Trophoblast cell (in vitro differentiated cells and primary cell): ENCODE data around the gene RPN2.
A peak's percentile ranks its signal among the peaks of the same experiment; 100 is the strongest.

Source experiments
- DNase-seq, 2 donors: peaks; one replicate each; pipeline ENCODE4 v3.0.0-alpha.2; 2016
- H2AFZ ChIP-seq: 2 replicates; pipeline ENCODE4 v1.6.1; 2013; ENCODE audit warnings: low read length, moderate library complexity, mild to moderate bottlenecking; ENCODE audit not compliant: insufficient read depth, poor library complexity
- H2AK5ac ChIP-seq: 2 replicates; pipeline ENCODE4 v1.6.1; 2013; ENCODE audit warnings: mild to moderate bottlenecking, low read length
- H2BK120ac ChIP-seq: 2 replicates; pipeline ENCODE4 v1.6.1; 2013; ENCODE audit warnings: low read length, mild to moderate bottlenecking, moderate library complexity; ENCODE audit not compliant: insufficient read depth, poor library complexity
- H2BK12ac ChIP-seq: 2 replicates; pipeline ENCODE4 v1.6.1; 2013; ENCODE audit warnings: mild to moderate bottlenecking, low read length, moderate library complexity
- H2BK5ac ChIP-seq: 2 replicates; pipeline ENCODE4 v1.6.1; 2013; ENCODE audit warnings: low read length, low read depth, moderate library complexity, mild to moderate bottlenecking; ENCODE audit not compliant: poor library complexity
- H3K14ac ChIP-seq: 2 replicates; pipeline ENCODE4 v1.6.1; 2013; ENCODE audit warnings: mild to moderate bottlenecking, low read length
- H3K18ac ChIP-seq: 2 replicates; pipeline ENCODE4 v1.6.1; 2013; ENCODE audit warnings: mild to moderate bottlenecking, low read length
- H3K23ac ChIP-seq: 2 replicates; pipeline ENCODE4 v1.6.1; 2013; ENCODE audit warnings: low read length
- H3K27ac ChIP-seq: 2 replicates; pipeline ENCODE4 v1.5.1; 2013; ENCODE audit warnings: low read depth, mild to moderate bottlenecking, inconsistent platforms, low read length, moderate library complexity
- H3K27me3 ChIP-seq: 2 replicates; pipeline ENCODE4 v1.6.1; 2013; ENCODE audit warnings: inconsistent platforms, mild to moderate bottlenecking, low read length, moderate library complexity; ENCODE audit not compliant: insufficient read depth
- H3K36me3 ChIP-seq, 2 experiments: 1 replicate in 1 of 2; 2 replicates in 1 of 2; pipeline ENCODE4 v1.6.1; 2013; ENCODE audit warnings: low read length in 2 of 2, mild to moderate bottlenecking in 2 of 2, moderate library complexity in 1 of 2; ENCODE audit not compliant: insufficient read depth in 2 of 2, control insufficient read depth in 1 of 2
- H3K4ac ChIP-seq: 2 replicates; pipeline ENCODE4 v1.6.1; 2013; ENCODE audit warnings: low read depth, mild to moderate bottlenecking, low read length, moderate library complexity
- H3K4me1 ChIP-seq, 2 experiments: 1 replicate in 1 of 2; 2 replicates in 1 of 2; pipeline ENCODE4 v1.6.1; 2013; ENCODE audit warnings: low read length in 2 of 2, mild to moderate bottlenecking in 2 of 2, moderate library complexity in 1 of 2; ENCODE audit not compliant: insufficient read depth in 2 of 2, control insufficient read depth in 1 of 2
- H3K4me2 ChIP-seq: 2 replicates; pipeline ENCODE4 v1.6.1; 2013; ENCODE audit warnings: inconsistent platforms, mild to moderate bottlenecking, low read length, moderate library complexity
- H3K4me3 ChIP-seq: 2 replicates; pipeline ENCODE4 v1.5.1; 2013; ENCODE audit warnings: mild to moderate bottlenecking, low read depth, low read length, inconsistent platforms
- H3K79me1 ChIP-seq: one replicate; pipeline ENCODE4 v1.6.1; 2013; ENCODE audit warnings: low read length
- H3K79me2 ChIP-seq: 2 replicates; pipeline ENCODE4 v1.6.1; 2013; ENCODE audit warnings: low read length, mild to moderate bottlenecking; ENCODE audit not compliant: control insufficient read depth, insufficient read depth, poor library complexity
- H3K9ac ChIP-seq: 2 replicates; pipeline ENCODE4 v1.6.1; 2013; ENCODE audit warnings: mild to moderate bottlenecking, low read length
- H3K9me3 ChIP-seq: 2 replicates; pipeline ENCODE4 v1.6.1; 2013; ENCODE audit warnings: low read depth, mild to moderate bottlenecking, control low read depth, inconsistent platforms, low read length; ENCODE audit not compliant: insufficient read depth
- H4K12ac ChIP-seq: 2 replicates; pipeline ENCODE4 v1.6.1; 2013; ENCODE audit warnings: low read depth, mild to moderate bottlenecking, low read length, moderate library complexity
- H4K8ac ChIP-seq: 2 replicates; pipeline ENCODE4 v1.6.1; 2013; ENCODE audit warnings: low read depth, mild to moderate bottlenecking, low read length, moderate library complexity
- H4K91ac ChIP-seq: one replicate; pipeline ENCODE4 v1.6.1; 2013; ENCODE audit warnings: low read depth, mild to moderate bottlenecking, low read length, moderate library complexity
- WGBS: extraction: QIAGEN DNeasy Blood & Tissue Kit; methylation state at CpG from one replicate; pipeline ENCODE4 v1.1.7; 2013; ENCODE audit warnings: missing lambda C conversion rate; ENCODE audit not compliant: insufficient read length, insufficient coverage; ENCODE audit errors: extremely low coverage; 5-methylcytosine and 5-hydroxymethylcytosine counted together

RPN2 gene

GRCh38 chr20:37218441-37218840, 39.3 kb downstream of the RPN2 start:
- WGBS = no CpG with 5 or more reads among the region's 4 CpGs
- H3K79me2 ChIP-seq = no peaks in the 10 kb centered on the region

GRCh38 chr20:37218976-37219375, 39.8 kb downstream of the RPN2 start:
- Histone ChIP-seq H3K9ac (no peak overlapping the region), H2BK12ac (no peak overlapping the region), H3K14ac (no peak overlapping the region), H3K36me3 (peaks cover 17 to 27% of the 10 kb centered on the region in 2 experiments), H4K91ac (no peak overlapping the region), H2BK120ac (no peak overlapping the region), H2BK5ac (no peak overlapping the region), H4K8ac (no peak overlapping the region), H3K4me2 (no peak overlapping the region), H3K4ac (no peak overlapping the region), H3K23ac (no peak overlapping the region), H3K79me1 (no peaks in the 10 kb centered on the region), H3K9me3 (no peaks in the 10 kb centered on the region), H3K4me1 (no peaks in the 10 kb centered on the region), H4K12ac (no peak overlapping the region), H2AFZ (no peak overlapping the region), H3K18ac (no peak overlapping the region), H3K4me3 (no peak overlapping the region), H3K27ac (no peak overlapping the region), H3K79me2 (no peaks in the 10 kb centered on the region), H2AK5ac (no peak overlapping the region), H3K27me3 (no peaks in the 10 kb centered on the region)
- no CpG with 5 or more reads among the region's 4 CpGs for WGBS
- DNase-seq = no peak

More at GRCh38 chr20:37218441-37218840, 39.3 kb downstream of the RPN2 start:
- Histone ChIP-seq H3K14ac (no peak overlapping the region), H3K4ac (no peak overlapping the region), H2BK12ac (no peak overlapping the region), H2BK5ac (no peak overlapping the region), H3K27me3 (no peaks in the 10 kb centered on the region), H3K79me1 (no peaks in the 10 kb centered on the region), H4K91ac (no peak overlapping the region), H2AK5ac (no peak overlapping the region), H2BK120ac (no peak overlapping the region), H3K27ac (no peak overlapping the region), H4K8ac (no peak overlapping the region), H3K23ac (no peak overlapping the region), H3K4me1 (no peaks in the 10 kb centered on the region), H3K4me3 (no peak overlapping the region), H2AFZ (no peak overlapping the region), H3K18ac (peak overlapping the region; percentile 31), H3K36me3 (peaks cover 14 to 26% of the 10 kb centered on the region in 2 experiments), H4K12ac (no peak overlapping the region), H3K9me3 (no peaks in the 10 kb centered on the region), H3K9ac (no peak overlapping the region), H3K4me2 (no peak overlapping the region)
- no peak for DNase-seq

GRCh38 chr20:37219751-37220668, 40.9 kb downstream of the RPN2 start:
- no peak overlapping the region for H2BK5ac ChIP-seq
- H3K14ac ChIP-seq = no peak overlapping the region
- H3K9ac ChIP-seq = no peak overlapping the region
- H2BK120ac ChIP-seq = no peak overlapping the region
- H3K4ac ChIP-seq = no peak overlapping the region
- WGBS = no CpG with 5 or more reads among the region's 10 CpGs
- H3K27ac ChIP-seq = no peak overlapping the region
- no peak for DNase-seq
- peaks cover 21 to 33% of the 10 kb centered on the region in 2 experiments for H3K36me3 ChIP-seq
- H3K9me3 ChIP-seq = no peaks in the 10 kb centered on the region
- no peak overlapping the region for H3K23ac ChIP-seq
- no peak overlapping the region for H3K4me3 ChIP-seq
- H3K4me1 ChIP-seq = no peaks in the 10 kb centered on the region
- no peaks in the 10 kb centered on the region for H3K27me3 ChIP-seq
- H3K79me1 ChIP-seq = no peaks in the 10 kb centered on the region
- H2BK12ac ChIP-seq = no peak overlapping the region
- H3K79me2 ChIP-seq = no peaks in the 10 kb centered on the region
- no peak overlapping the region for H3K18ac ChIP-seq
- no peak overlapping the region for H2AFZ ChIP-seq
- H3K4me2 ChIP-seq = no peak overlapping the region
- H4K12ac ChIP-seq = no peak overlapping the region
- no peak overlapping the region for H2AK5ac ChIP-seq
- no peak overlapping the region for H4K91ac ChIP-seq
- H4K8ac ChIP-seq = no peak overlapping the region

DNA sequence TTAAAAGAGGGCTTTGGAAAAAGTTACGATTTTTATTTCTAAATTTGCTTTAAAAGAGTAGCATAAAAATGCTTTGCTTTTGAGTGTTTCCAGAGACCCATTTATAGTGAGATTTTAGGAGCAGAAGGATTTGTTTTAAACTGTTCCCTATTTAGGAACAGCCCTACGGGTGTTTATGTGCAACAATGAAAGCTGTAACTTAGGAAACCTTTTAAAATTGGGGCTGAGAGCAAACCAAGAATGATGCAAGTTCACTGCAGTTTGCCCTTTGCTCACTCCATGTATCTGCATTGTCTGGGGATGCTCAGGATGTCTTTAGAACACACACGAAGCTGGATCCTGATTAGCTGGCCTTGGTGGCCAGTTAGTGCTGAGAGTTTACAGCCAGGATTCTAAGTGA, 41.6 kb downstream of the RPN2 start:
- no peak overlapping the region for H3K4ac ChIP-seq
- no CpG with 5 or more reads among the region's 3 CpGs for WGBS
- no peak overlapping the region for H2BK12ac ChIP-seq
- no peak overlapping the region for H2AFZ ChIP-seq
- no peak overlapping the region for H3K23ac ChIP-seq
- H4K91ac ChIP-seq = no peak overlapping the region
- H3K36me3 ChIP-seq = peaks cover 27 to 40% of the 10 kb centered on the region in 2 experiments
- no peak overlapping the region for H3K27ac ChIP-seq
- DNase-seq = peak in 1 of 2 donors; percentile 31
- no peaks in the 10 kb centered on the region for H3K9me3 ChIP-seq
- no peaks in the 10 kb centered on the region for H3K27me3 ChIP-seq
- no peak overlapping the region for H4K12ac ChIP-seq
- H3K4me3 ChIP-seq = no peak overlapping the region
- H3K9ac ChIP-seq = no peak overlapping the region
- H4K8ac ChIP-seq = no peak overlapping the region
- H3K18ac ChIP-seq = no peak overlapping the region
- no peak overlapping the region for H3K14ac ChIP-seq
- no peaks in the 10 kb centered on the region for H3K4me1 ChIP-seq
- H2BK120ac ChIP-seq = no peak overlapping the region
- no peak overlapping the region for H2AK5ac ChIP-seq
- H2BK5ac ChIP-seq = no peak overlapping the region
- no peaks in the 10 kb centered on the region for H3K79me2 ChIP-seq
- H3K4me2 ChIP-seq = no peak overlapping the region
- no peaks in the 10 kb centered on the region for H3K79me1 ChIP-seq
